ENCODE data around the gene OR51V1.
"Not testable (repeated sequence)": the region's sequence is repeated elsewhere in the genome, so short reads cannot be mapped to it uniquely, and the experiment has no call there.

OR51V1 gene

DNA sequence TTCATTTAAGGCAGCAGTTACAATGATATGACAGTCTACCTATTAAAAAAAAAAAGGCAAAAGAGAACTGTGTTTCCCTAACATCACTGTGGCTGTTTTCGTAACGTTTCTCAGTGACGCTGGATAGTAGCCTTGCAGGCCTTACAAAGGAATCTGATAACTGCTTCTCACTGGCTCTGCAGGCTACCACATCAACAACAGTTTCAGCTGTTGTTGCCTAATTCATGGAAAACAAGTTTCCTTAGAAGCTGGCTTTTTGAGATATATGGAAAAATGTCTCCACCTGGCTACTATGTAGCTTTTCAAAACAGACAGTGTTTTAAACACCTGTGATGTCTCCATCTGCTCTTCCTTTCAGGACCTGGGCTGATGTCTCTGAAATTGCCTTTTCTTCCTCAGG, 3.8 kb downstream of the OR51V1 start:
- H3K27ac ChIP-seq = no peak overlapping the region
- TF ChIP-seq ZFX (IDR thresholded peaks at IDR 0.05) = no peak
- TF ChIP-seq, protein P1, sequence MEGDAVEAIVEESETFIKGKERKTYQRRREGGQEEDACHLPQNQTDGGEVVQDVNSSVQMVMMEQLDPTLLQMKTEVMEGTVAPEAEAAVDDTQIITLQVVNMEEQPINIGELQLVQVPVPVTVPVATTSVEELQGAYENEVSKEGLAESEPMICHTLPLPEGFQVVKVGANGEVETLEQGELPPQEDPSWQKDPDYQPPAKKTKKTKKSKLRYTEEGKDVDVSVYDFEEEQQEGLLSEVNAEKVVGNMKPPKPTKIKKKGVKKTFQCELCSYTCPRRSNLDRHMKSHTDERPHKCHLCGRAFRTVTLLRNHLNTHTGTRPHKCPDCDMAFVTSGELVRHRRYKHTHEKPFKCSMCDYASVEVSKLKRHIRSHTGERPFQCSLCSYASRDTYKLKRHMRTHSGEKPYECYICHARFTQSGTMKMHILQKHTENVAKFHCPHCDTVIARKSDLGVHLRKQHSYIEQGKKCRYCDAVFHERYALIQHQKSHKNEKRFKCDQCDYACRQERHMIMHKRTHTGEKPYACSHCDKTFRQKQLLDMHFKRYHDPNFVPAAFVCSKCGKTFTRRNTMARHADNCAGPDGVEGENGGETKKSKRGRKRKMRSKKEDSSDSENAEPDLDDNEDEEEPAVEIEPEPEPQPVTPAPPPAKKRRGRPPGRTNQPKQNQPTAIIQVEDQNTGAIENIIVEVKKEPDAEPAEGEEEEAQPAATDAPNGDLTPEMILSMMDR (conservative IDR thresholded peaks at IDR 0.05) = no peak

DNA sequence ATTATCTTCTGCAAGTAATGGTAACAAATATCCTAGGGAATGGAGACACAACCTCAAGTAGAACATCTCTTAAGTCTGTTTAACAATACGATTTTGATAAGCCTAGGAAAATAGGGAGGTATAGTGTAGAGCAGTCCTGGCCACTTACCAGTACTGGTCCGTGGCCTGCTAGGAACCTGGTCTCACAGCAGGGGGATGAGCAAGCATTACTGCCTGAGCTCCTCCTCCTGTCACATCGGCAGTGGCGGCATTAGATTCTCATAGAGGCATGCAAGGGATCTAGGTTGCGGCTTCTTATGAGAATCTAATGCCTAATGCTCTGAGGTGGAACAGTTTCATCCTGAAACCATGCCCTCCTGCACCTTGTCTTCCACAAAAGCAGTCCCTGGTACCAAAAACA, 4.4 kb downstream of the OR51V1 start:
- H3K27ac ChIP-seq = no peak overlapping the region
- TF ChIP-seq, protein P1 (conservative IDR thresholded peaks at IDR 0.05) = no peak
- no peak for TF ChIP-seq ZFX (IDR thresholded peaks at IDR 0.05)

DNA sequence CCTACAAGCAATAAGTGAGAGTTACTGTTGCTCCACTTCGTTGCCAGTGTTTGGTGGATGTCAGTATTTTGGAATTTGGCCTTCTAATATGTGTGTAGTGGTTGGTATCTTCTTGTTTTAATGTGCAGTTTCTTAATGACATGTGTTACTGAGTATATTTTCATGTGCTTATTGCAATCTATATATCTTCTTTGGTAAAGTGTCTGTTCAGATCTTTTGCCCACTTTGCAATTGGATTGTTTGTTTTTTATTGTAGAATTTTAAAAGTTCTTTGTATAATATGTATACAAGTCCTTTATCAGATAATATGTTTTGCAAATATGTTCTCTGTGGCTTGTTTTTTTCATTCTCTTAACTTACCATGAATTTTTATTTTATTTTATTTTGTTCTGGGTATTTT, 7.7 kb downstream of the OR51V1 start:
- no peak overlapping the region for H3K27ac ChIP-seq
- no peak for TF ChIP-seq ZFX (IDR thresholded peaks at IDR 0.05)
- TF ChIP-seq, protein P1 (conservative IDR thresholded peaks at IDR 0.05) = no peak

GRCh38 chr11:5188201-5188600, 12.3 kb downstream of the OR51V1 start:
- no peak overlapping the region for H3K27ac ChIP-seq
- no peak for TF ChIP-seq ZFX (IDR thresholded peaks at IDR 0.05)
- TF ChIP-seq, protein P1 (conservative IDR thresholded peaks at IDR 0.05) = no peak

- H3K27ac ChIP-seq = no peak overlapping the region
These were observed 22.2 kb downstream of the OR51V1 start for GRCh38 chr11:5178046-5178837.

DNA sequence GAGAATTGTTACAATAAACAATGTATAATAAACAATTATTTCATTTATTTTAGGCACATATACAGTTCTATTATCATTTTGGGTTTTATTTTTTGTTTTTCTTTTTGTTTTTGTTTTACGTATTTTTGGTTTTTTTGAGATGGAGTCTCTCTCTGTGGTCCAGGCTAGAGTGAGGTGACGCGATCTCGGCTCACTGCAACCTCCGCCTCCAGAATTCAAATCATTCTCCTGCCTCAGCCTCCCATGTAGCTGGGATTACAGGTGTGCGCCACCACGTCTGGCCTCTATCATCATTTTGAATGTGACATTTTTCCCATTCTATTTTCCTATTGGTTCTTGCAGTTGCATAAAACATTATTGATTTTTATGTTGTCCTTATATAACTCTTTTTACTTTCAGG, 25.5 kb downstream of the OR51V1 start:
- no peak overlapping the region for H3K27ac ChIP-seq
- TF ChIP-seq ZFX (IDR thresholded peaks at IDR 0.05) = no peak
- TF ChIP-seq, protein P1 (conservative IDR thresholded peaks at IDR 0.05) = no peak

More at GRCh38 chr11:5178046-5178837, 22.2 kb downstream of the OR51V1 start:
- TF ChIP-seq, protein P1 (conservative IDR thresholded peaks at IDR 0.05) = no peak
- no peak for TF ChIP-seq ZFX (IDR thresholded peaks at IDR 0.05)

- TF ChIP-seq, protein P1 (conservative IDR thresholded peaks at IDR 0.05) = no peak
- TF ChIP-seq ZFX (IDR thresholded peaks at IDR 0.05) = no peak
- no peak overlapping the region for H3K27ac ChIP-seq
These were observed 28.6 kb downstream of the OR51V1 start for GRCh38 chr11:5171856-5172255.

DNA sequence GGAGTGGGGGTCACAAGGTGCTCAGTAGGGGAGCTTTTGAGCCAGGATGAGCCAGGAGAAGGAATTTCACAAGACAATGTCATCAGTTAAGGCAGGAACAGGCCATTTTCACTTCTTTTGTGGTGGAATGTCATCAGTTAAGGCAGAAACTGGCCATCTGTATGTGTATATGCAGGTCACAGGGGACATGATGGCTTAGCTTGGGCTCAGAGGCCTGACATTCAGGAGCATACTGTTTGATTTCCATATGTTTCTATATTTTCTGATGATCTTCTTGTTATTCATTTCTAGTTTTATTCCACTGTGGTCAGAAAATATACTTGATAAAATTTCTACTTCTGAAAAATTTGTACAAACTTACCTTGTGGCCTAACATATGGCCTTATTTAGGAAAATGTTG, 34.6 kb downstream of the OR51V1 start:
- not testable (repeated sequence) for H3K27ac ChIP-seq

- H3K27ac ChIP-seq = not testable (repeated sequence)
These were observed 35.7 kb downstream of the OR51V1 start for GRCh38 chr11:5164807-5165206.

DNA sequence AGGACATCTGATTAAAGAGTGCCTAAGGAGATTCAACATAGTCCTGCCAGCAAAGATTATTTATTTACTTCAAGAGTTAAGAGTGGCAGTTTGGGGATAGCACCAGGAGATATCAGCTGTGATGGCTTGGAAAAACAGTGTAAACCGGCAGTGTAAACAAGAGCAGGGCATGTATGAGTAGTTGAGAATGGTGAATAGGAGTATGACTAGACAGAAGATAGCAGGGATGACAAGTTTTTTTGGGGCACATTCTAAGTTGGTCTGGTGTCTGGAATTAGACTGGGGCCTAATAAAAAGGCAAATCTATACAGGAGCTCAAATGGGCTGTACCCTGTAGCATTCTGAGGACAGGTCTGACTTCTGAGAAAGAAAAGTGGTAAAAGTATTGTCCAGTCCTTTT, 39.4 kb downstream of the OR51V1 start:
- not testable (repeated sequence) for H3K27ac ChIP-seq

DNA sequence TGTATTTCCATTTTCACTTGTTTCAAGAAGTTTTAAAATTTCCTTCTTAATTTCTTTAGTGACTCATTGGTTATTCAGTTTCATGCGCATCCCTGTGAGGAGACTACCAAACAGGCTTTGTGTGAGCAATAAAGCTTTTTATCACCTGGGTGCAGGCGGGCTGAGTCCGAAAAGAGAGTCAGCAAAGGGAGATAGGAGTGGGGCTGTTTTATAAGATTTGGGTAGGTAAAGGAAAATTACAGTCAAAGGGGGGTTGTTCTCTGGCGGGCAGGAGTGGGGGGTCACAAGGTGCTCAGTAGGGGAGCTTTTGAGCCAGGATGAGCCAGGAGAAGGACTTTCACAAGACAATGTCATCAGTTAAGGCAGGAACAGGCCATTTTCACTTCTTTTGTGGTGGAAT, 40.3 kb downstream of the OR51V1 start:
- not testable (repeated sequence) for H3K27ac ChIP-seq
